H1 (cell line): ENCODE measurements around the gene CPSF4L. TPM values are rescaled to one million over a fixed set of nuclear protein-coding genes. Genes with fewer than 3 reads are reported as not detected.

ENCODE experiments used
- CTCF ChIA-PET: fragments of 300-600 bp; sonication (Branson Sonifier 250); formaldehyde crosslinking; loops from one replicate; lab custom pipeline; 2021; ENCODE audit not compliant: partially characterized antibody; lab: Charles Lee
- POLR2A ChIA-PET: fragments of 300-600 bp; sonication (Branson Sonifier 250); formaldehyde crosslinking; loops from one replicate; lab custom pipeline; 2021; ENCODE audit warnings: inconsistent platforms; ENCODE audit not compliant: partially characterized antibody; lab: Charles Lee
- DNase-seq, 2 experiments: peaks; one replicate each; pipeline versions ENCODE4 v3.0.0 to v3.0.0-alpha.2; 2010 to 2022; ENCODE audit warnings: low spot score in 2 of 2, low read depth in 1 of 2, mixed read lengths in 1 of 2
- FAIRE-seq: peaks from 2 replicates; lab custom pipeline; 2011; peaks lifted over from hg19 to GRCh38; lab: Jason Lieb, UNC
- H2AFZ ChIP-seq: 2 replicates; pipeline ENCODE4 v1.8.1; 2012; ENCODE audit warnings: low read length, inconsistent platforms
- H2AK5ac ChIP-seq: 2 replicates; pipeline ENCODE4 v1.6.1; 2013; ENCODE audit warnings: low read depth, low read length
- H2BK120ac ChIP-seq: replicated peaks from 2 replicates; pipeline ENCODE3; 2013; ENCODE audit warnings: low read depth, low read length, inconsistent platforms
- H2BK12ac ChIP-seq: 2 replicates; pipeline ENCODE4 v1.6.1; 2013; ENCODE audit warnings: low read depth, low read length
- H2BK15ac ChIP-seq: 2 replicates; pipeline ENCODE4 v1.6.1; 2013; ENCODE audit warnings: low read length
- H2BK20ac ChIP-seq: 2 replicates; pipeline ENCODE4 v1.6.1; 2013; ENCODE audit warnings: low read length
- H2BK5ac ChIP-seq: 2 replicates; pipeline ENCODE4 v1.6.1; 2013; ENCODE audit warnings: low read depth, low read length
- H3K14ac ChIP-seq: 2 replicates; pipeline ENCODE4 v1.6.1; 2013; ENCODE audit warnings: inconsistent platforms; ENCODE audit not compliant: insufficient read length
- H3K18ac ChIP-seq: 2 replicates; pipeline ENCODE4 v1.6.1; 2013; ENCODE audit warnings: low read length; ENCODE audit errors: extremely low read depth
- H3K23ac ChIP-seq: 2 replicates; pipeline ENCODE4 v1.6.1; 2013; ENCODE audit warnings: inconsistent platforms; ENCODE audit not compliant: insufficient read length
- H3K23me2 ChIP-seq: 2 replicates; pipeline ENCODE4 v1.6.1; 2013; ENCODE audit warnings: low read depth, low read length
- H3K27ac ChIP-seq: 2 replicates; pipeline ENCODE4 v1.6.1; 2011; ENCODE audit warnings: low read depth, low read length, inconsistent platforms
- H3K27me3 ChIP-seq, 4 experiments: replicated peaks in 1 of 4; 1 replicate in 1 of 4; 2 replicates in 3 of 4; pipeline versions ENCODE4 v1.6.1 to v1.8.1; 2011 to 2013; ENCODE audit warnings: low read length in 3 of 4, mild to moderate bottlenecking in 3 of 4, inconsistent platforms in 2 of 4, mixed read lengths in 2 of 4, moderate library complexity in 1 of 4; ENCODE audit not compliant: control insufficient read depth in 3 of 4, insufficient read depth in 3 of 4; ENCODE audit errors: extremely low read depth in 1 of 4
- H3K36me3 ChIP-seq, 4 experiments: 2 replicates each; pipeline versions ENCODE4 v1.6.1 to v1.8.1; 2011 to 2013; ENCODE audit warnings: mild to moderate bottlenecking in 4 of 4, low read length in 3 of 4, moderate library complexity in 2 of 4, control low read depth in 1 of 4, inconsistent platforms in 1 of 4; ENCODE audit not compliant: insufficient read depth in 4 of 4, control insufficient read depth in 2 of 4
- H3K4ac ChIP-seq: replicated peaks from 2 replicates; pipeline ENCODE3; 2013; ENCODE audit warnings: low read length, low read depth, mixed read lengths, inconsistent platforms; ENCODE audit not compliant: insufficient read length
- H3K4me1 ChIP-seq, 4 experiments: replicated peaks in 1 of 4; 1 replicate in 1 of 4; 2 replicates in 3 of 4; pipeline versions ENCODE4 v1.6.1 to v1.8.1; 2011 to 2013; ENCODE audit warnings: low read length in 3 of 4, inconsistent platforms in 2 of 4, mixed read lengths in 1 of 4; ENCODE audit not compliant: insufficient read depth in 4 of 4, control insufficient read depth in 3 of 4
- H3K4me2 ChIP-seq, 2 experiments: 2 replicates each; pipeline versions ENCODE4 v1.6.1 to v1.8.1; 2011 to 2013; ENCODE audit warnings: low read depth in 2 of 2, low read length in 2 of 2, control low read depth in 1 of 2, inconsistent platforms in 1 of 2, mild to moderate bottlenecking in 1 of 2; ENCODE audit not compliant: insufficient read depth in 1 of 2
- H3K4me3 ChIP-seq, 4 experiments: fragments of 200-600, 300-600 bp in 1 of 4; sonication (generic), shearing (Covaris generic), sonication (Bioruptor Twin) in 1 of 4; 2 replicates each; pipeline versions ENCODE4 v1.5.1 to v1.8.1; 2011 to 2016; ENCODE audit warnings: low read length in 4 of 4, low read depth in 3 of 4, control low read depth in 2 of 4, inconsistent platforms in 2 of 4, mild to moderate bottlenecking in 2 of 4, mixed read lengths in 1 of 4, moderate library complexity in 1 of 4; ENCODE audit not compliant: insufficient read depth in 2 of 4; ENCODE audit errors: extremely low read depth in 1 of 4
- H3K56ac ChIP-seq: replicated peaks from 2 replicates; pipeline ENCODE3; 2013; ENCODE audit warnings: low read depth, mild to moderate bottlenecking, mixed read lengths, low read length, inconsistent platforms; ENCODE audit not compliant: insufficient read length
- H3K79me1 ChIP-seq: 2 replicates; pipeline ENCODE4 v1.6.1; 2013; ENCODE audit warnings: low read depth, low read length, control low read depth
- H3K79me2 ChIP-seq, 2 experiments: 2 replicates each; pipeline versions ENCODE4 v1.6.1 to v1.8.1; 2012 to 2013; ENCODE audit warnings: low read length in 2 of 2, mild to moderate bottlenecking in 2 of 2, inconsistent platforms in 1 of 2; ENCODE audit not compliant: insufficient read depth in 2 of 2, control insufficient read depth in 1 of 2
- H3K9ac ChIP-seq, 4 experiments: replicated peaks in 1 of 4; 1 replicate in 1 of 4; 2 replicates in 3 of 4; pipeline versions ENCODE4 v1.6.1 to v1.8.1; 2011 to 2013; ENCODE audit warnings: low read depth in 3 of 4, low read length in 3 of 4, control low read depth in 2 of 4, mild to moderate bottlenecking in 2 of 4, moderate library complexity in 2 of 4, inconsistent platforms in 1 of 4; ENCODE audit errors: extremely low read depth in 1 of 4
- H3K9me3 ChIP-seq, 2 experiments: 2 replicates each; pipeline versions ENCODE4 v1.6.1 to v1.8.1; 2012 to 2013; ENCODE audit warnings: mild to moderate bottlenecking in 2 of 2, moderate library complexity in 2 of 2, control low read depth in 1 of 2, inconsistent platforms in 1 of 2, low read depth in 1 of 2, low read length in 1 of 2, mixed read lengths in 1 of 2; ENCODE audit not compliant: insufficient read depth in 2 of 2
- H4K20me1 ChIP-seq, 2 experiments: replicated peaks in 1 of 2; 2 replicates each; pipeline versions ENCODE3 to v1.8.1; 2011 to 2013; ENCODE audit warnings: inconsistent platforms in 2 of 2, low read length in 2 of 2, mild to moderate bottlenecking in 1 of 2; ENCODE audit not compliant: insufficient read depth in 2 of 2, control insufficient read depth in 1 of 2
- H4K5ac ChIP-seq: 2 replicates; pipeline ENCODE4 v1.6.1; 2013; ENCODE audit warnings: low read length, low read depth, mixed read lengths, inconsistent platforms; ENCODE audit not compliant: insufficient read length
- H4K8ac ChIP-seq: 2 replicates; pipeline ENCODE4 v1.8.0; 2013; ENCODE audit warnings: mild to moderate bottlenecking, moderate library complexity, low read length, inconsistent platforms; ENCODE audit not compliant: insufficient read depth; ENCODE audit errors: extremely low read depth
- H4K91ac ChIP-seq: replicated peaks from 2 replicates; pipeline ENCODE3; 2013; ENCODE audit warnings: low read length, mixed read lengths, inconsistent platforms; ENCODE audit not compliant: insufficient read length
- BCL11A ChIP-seq, 2 experiments: IDR thresholded peaks; one replicate each; pipeline ENCODE4 v1.6.1; 2011; ENCODE audit warnings: low read depth in 2 of 2, low read length in 2 of 2, mild to moderate bottlenecking in 2 of 2
- BRCA1 ChIP-seq: IDR thresholded peaks from 2 replicates; pipeline ENCODE4 v1.6.1; 2012; ENCODE audit warnings: low read depth, low read length, improper control_type of control experiment
- CREB1 ChIP-seq: IDR thresholded peaks from 2 replicates; pipeline ENCODE4 v1.6.1; 2012; ENCODE audit warnings: inconsistent platforms
- E2F6 ChIP-seq: IDR thresholded peaks from 2 replicates; pipeline ENCODE4 v1.6.1; 2012; ENCODE audit warnings: inconsistent platforms
- EP300 ChIP-seq, 2 experiments: IDR thresholded peaks; 1 replicate in 1 of 2; 2 replicates in 1 of 2; pipeline ENCODE4 v1.6.1; 2011 to 2012; ENCODE audit warnings: low read depth in 2 of 2, low read length in 2 of 2, mild to moderate bottlenecking in 2 of 2, borderline replicate concordance in 1 of 2, inconsistent platforms in 1 of 2, moderate library complexity in 1 of 2
- GABPA ChIP-seq: IDR thresholded peaks from 2 replicates; pipeline ENCODE4 v1.6.1; 2011; ENCODE audit warnings: mild to moderate bottlenecking, low read length, moderate library complexity, borderline replicate concordance; ENCODE audit not compliant: insufficient read depth
- HDAC2 ChIP-seq, 2 experiments: fragments of 300-600 bp in 1 of 2; sonication (generic) in 1 of 2; IDR thresholded peaks; 2 replicates each; pipeline ENCODE4 v1.6.1; 2011 to 2012; ENCODE audit warnings: low read depth in 2 of 2, low read length in 2 of 2, mild to moderate bottlenecking in 2 of 2, moderate library complexity in 2 of 2, borderline replicate concordance in 1 of 2, inconsistent platforms in 1 of 2
- TAF1 ChIP-seq: IDR thresholded peaks from 2 replicates; pipeline ENCODE4 v1.6.1; 2011; ENCODE audit warnings: mild to moderate bottlenecking, low read depth, low read length
- TCF12 ChIP-seq: IDR thresholded peaks from 2 replicates; pipeline ENCODE4 v1.6.1; 2011; ENCODE audit warnings: low read depth, mild to moderate bottlenecking, low read length
- USF2 ChIP-seq: IDR thresholded peaks from 2 replicates; pipeline ENCODE4 v1.6.1; 2011; ENCODE audit warnings: low read length, improper control_type of control experiment
- ZNF274 ChIP-seq: IDR thresholded peaks from 2 replicates; pipeline ENCODE4 v1.7.0; 2012; ENCODE audit warnings: low read length, borderline replicate concordance; ENCODE audit errors: extremely low read depth
- WGBS, 2 experiments: shearing (Covaris generic) in 1 of 2; methylation state at CpG; one replicate each; pipeline versions ENCODE4 v1.1.6 to v1.1.7; 2013 to 2015; ENCODE audit warnings: low lambda C conversion rate in 2 of 2, mixed read lengths in 2 of 2, inconsistent platforms in 1 of 2, low coverage in 1 of 2, missing lambda C conversion rate in 1 of 2; ENCODE audit not compliant: insufficient replicate concordance in 2 of 2, insufficient coverage in 1 of 2, insufficient read length in 1 of 2; ENCODE audit errors: extremely low coverage in 1 of 2, missing lambda C conversion rate in 1 of 2; 5-methylcytosine and 5-hydroxymethylcytosine counted together
- polyA plus RNA-seq, 7 experiments: library from polyadenylated mRNA; depleted of rRNA in 3 of 7; stranded (reverse) in 5 of 7; unstranded in 2 of 7; fragments of >200 nt in 5 of 7; fragments of 200-250 nt in 2 of 7; gene quantifications; 1 replicate in 5 of 7; 2 replicates in 1 of 7; 4 replicates in 1 of 7; pipeline versions ENCODE4 v1.2.1 to v1.2.3, GENCODE V29; 2011 to 2013; ENCODE audit warnings: missing spikeins in 2 of 7, mixed read lengths in 2 of 7
- total RNA-seq: library from RNA; stranded (reverse); fragmentation: NEBNext Ultra II Directional; extraction: Animal tissue kit (Norgen Biotek cat#: 25700); gene quantifications from 2 replicates; pipeline ENCODE4 v1.2.1, GENCODE V29; 2021

CPSF4L gene
- total and polyA plus RNA-seq, 2 of the 8 experiments (the other 6 are each of a cell fraction or from before 2014, with no cell fraction given) = not detected

- ChIA-PET CTCF (interaction anchor here (1.3 to 2.4 kb wide), 2 partner anchors 16 to 55 kb away, joined by 4 to 11 read pairs; no protein-coding TSS in a partner anchor), POLR2A (no interaction called here)
- no peak overlapping the region for H4K8ac ChIP-seq
- H2AFZ ChIP-seq = no peak overlapping the region
- H3K27ac ChIP-seq = no peak overlapping the region
- no peak overlapping the region for H3K4me3 ChIP-seq
- H3K23ac ChIP-seq = no peak overlapping the region
- H2AK5ac ChIP-seq = no peak overlapping the region
- H2BK5ac ChIP-seq = no peak overlapping the region
- H4K20me1 ChIP-seq = peaks cover 0 to 5% of the 10 kb centered on the region in 2 experiments
- H3K4me2 ChIP-seq = no peak overlapping the region
- no peaks in the 10 kb centered on the region for H3K79me2 ChIP-seq
- H3K9ac ChIP-seq = no peak overlapping the region
- H4K5ac ChIP-seq = no peak overlapping the region
- H3K9me3 ChIP-seq = no peaks in the 10 kb centered on the region
- no peak overlapping the region for H3K4ac ChIP-seq
- peaks cover 21 to 69% (median 52%) of the 10 kb centered on the region in 4 experiments for H3K36me3 ChIP-seq
- 92% methylated on average over 8 of the region's 8 CpGs; no CpG with 5 or more reads in 1 of the 2 experiments for WGBS, 2 experiments
- H3K14ac ChIP-seq = no peak overlapping the region
- H4K91ac ChIP-seq = no peak overlapping the region
- H3K27me3 ChIP-seq = no peaks in the 10 kb centered on the region
- peaks cover 2% of the 10 kb centered on the region; the same call in 1 of the 2 replicates for H3K79me1 ChIP-seq
- H3K56ac ChIP-seq = no peak overlapping the region
- FAIRE-seq (no peak), DNase-seq (no peak)
- H3K18ac ChIP-seq = no peak overlapping the region
- no peak overlapping the region for H2BK15ac ChIP-seq
- no peak overlapping the region for H2BK12ac ChIP-seq
- H3K23me2 ChIP-seq = no peaks in the 10 kb centered on the region
- no peak overlapping the region for H2BK120ac ChIP-seq
- no peak overlapping the region for H2BK20ac ChIP-seq
- no peaks in the 10 kb centered on the region for H3K4me1 ChIP-seq
- no peak for TF ChIP-seq ZNF274
- no peak for TF ChIP-seq BRCA1
- no peak for TF ChIP-seq TAF1
- no peak for TF ChIP-seq USF2
- no peak for TF ChIP-seq BCL11A (IDR thresholded peaks at IDR 0.05; ENCODE audit: low read depth in 2 of 2, low read length in 2 of 2)
- TF ChIP-seq HDAC2 (IDR thresholded peaks at IDR 0.05; ENCODE audit: borderline replicate concordance in 1 of 2, low read depth in 2 of 2, low read length in 2 of 2) = no peak
- TF ChIP-seq EP300 (IDR thresholded peaks at IDR 0.05; ENCODE audit: borderline replicate concordance in 1 of 2, low read depth in 2 of 2, low read length in 2 of 2) = no peak
- TF ChIP-seq CREB1 = no peak
- TF ChIP-seq TCF12 = no peak
- no peak for TF ChIP-seq E2F6
- no peak for TF ChIP-seq GABPA
Measured at GRCh38 chr17:73199751-73200317, 61.8 kb downstream of the CPSF4L start.
